GM23338 (cell line): Measurements from ENCODE around the gene GSTM1. TPM values are rescaled to one million over a fixed set of nuclear protein-coding genes. Genes with fewer than 3 reads are reported as not detected.

ENCODE experiments used
- ATAC-seq: fragments of 200-7000 bp; cut with Tn5 transposase; 3 replicates; pipeline ENCODE4 v1.9.1; 2020
- DNase-seq: peaks from one replicate; pipeline ENCODE4 v3.0.0-alpha.2; 2015; ENCODE audit warnings: low spot score
- H2AFZ ChIP-seq: fragments of 200-600 bp; sonication (generic); 2 replicates; pipeline ENCODE4 v1.8.0; 2016; ENCODE audit warnings: antibody characterized with exemption, mild to moderate bottlenecking, moderate library complexity
- H3F3A ChIP-seq: fragments of 200-600 bp; sonication (generic); replicated peaks from 2 replicates; pipeline ENCODE4 v1.8.0; 2017; ENCODE audit warnings: antibody characterized with exemption, mixed run types, low read depth
- H3K27ac ChIP-seq: fragments of 200-600 bp; sonication (generic); 2 replicates; pipeline ENCODE4 v1.6.1; 2016; ENCODE audit warnings: low read depth
- H3K27me3 ChIP-seq: fragments of 200-600 bp; sonication (generic); 2 replicates; pipeline ENCODE4 v1.8.0; 2016; ENCODE audit warnings: mild to moderate bottlenecking, mixed run types, moderate library complexity; ENCODE audit not compliant: insufficient read depth
- H3K36me3 ChIP-seq: fragments of 200-600 bp; sonication (generic); 2 replicates; pipeline ENCODE4 v1.8.0; 2016; ENCODE audit warnings: mild to moderate bottlenecking; ENCODE audit not compliant: insufficient read depth
- H3K4me1 ChIP-seq: fragments of 200-600 bp; sonication (generic); 2 replicates; pipeline ENCODE4 v1.8.0; 2016; ENCODE audit warnings: mild to moderate bottlenecking, moderate library complexity; ENCODE audit not compliant: insufficient read depth
- H3K4me2 ChIP-seq: fragments of 200-600 bp; sonication (generic); 2 replicates; pipeline ENCODE4 v1.7.1; 2017; ENCODE audit warnings: mixed run types
- H3K4me3 ChIP-seq: fragments of 200-600 bp; sonication (generic); 2 replicates; pipeline ENCODE4 v1.6.1; 2016; ENCODE audit warnings: mixed run types
- H3K79me2 ChIP-seq: fragments of 200-600 bp; sonication (generic); replicated peaks from 2 replicates; pipeline ENCODE4 v1.8.0; 2017; ENCODE audit warnings: mild to moderate bottlenecking; ENCODE audit not compliant: insufficient read depth
- H3K9me2 ChIP-seq: fragments of 200-600 bp; sonication (generic); 2 replicates; pipeline ENCODE4 v1.8.0; 2017; ENCODE audit not compliant: insufficient read depth
- H4K20me1 ChIP-seq: fragments of 200-600 bp; sonication (generic); replicated peaks from 2 replicates; pipeline ENCODE4 v1.8.0; 2017; ENCODE audit warnings: mild to moderate bottlenecking; ENCODE audit not compliant: insufficient read depth
- H3K27ac Mint-ChIP-seq: 2 replicates; pipeline ENCODE4 v1.8.0; 2020; ENCODE audit warnings: inconsistent platforms, mild to moderate bottlenecking, moderate library complexity, mixed read lengths
- H3K27me3 Mint-ChIP-seq: 3 replicates; pipeline ENCODE4 v1.8.0; 2022; ENCODE audit warnings: low read depth, mild to moderate bottlenecking, moderate library complexity, mixed read lengths, inconsistent platforms; ENCODE audit not compliant: insufficient read depth, poor library complexity
- H3K36me3 Mint-ChIP-seq: 3 replicates; pipeline ENCODE4 v1.8.0; 2021; ENCODE audit warnings: low read depth, mild to moderate bottlenecking, inconsistent platforms, moderate library complexity, mixed read lengths
- H3K4me1 Mint-ChIP-seq: 3 replicates; pipeline ENCODE4 v1.8.0; 2020; ENCODE audit warnings: mild to moderate bottlenecking, inconsistent platforms, mixed read lengths
- H3K4me3 Mint-ChIP-seq: 3 replicates; pipeline ENCODE4 v1.8.0; 2021; ENCODE audit warnings: moderate library complexity, mild to moderate bottlenecking, inconsistent platforms, mixed read lengths
- H3K9me3 Mint-ChIP-seq: 3 replicates; pipeline ENCODE4 v1.8.0; 2020; ENCODE audit warnings: moderate library complexity, mild to moderate bottlenecking, inconsistent platforms, mixed read lengths
- CREB1 ChIP-seq: fragments of 250-450 bp; sonication (Bioruptor Pico); IDR thresholded peaks from 2 replicates; pipeline ENCODE4 v1.5.0; 2020; ENCODE audit warnings: low read depth, mild to moderate bottlenecking, moderate library complexity
- EZH2 ChIP-seq: fragments of 200-600 bp; sonication (generic); IDR thresholded peaks from one replicate; pipeline ENCODE4 v1.8.0; 2017; ENCODE audit warnings: antibody characterized with exemption, mild to moderate bottlenecking, low read depth; ENCODE audit not compliant: unreplicated experiment
- EZH2phosphoT487 ChIP-seq: fragments of 200-600 bp; sonication (generic); IDR thresholded peaks from one replicate; pipeline ENCODE4 v1.8.1; 2018; ENCODE audit warnings: antibody characterized with exemption; ENCODE audit not compliant: unreplicated experiment
- JUNB ChIP-seq: IDR thresholded peaks from one replicate; pipeline ENCODE4 v1.6.1; 2016; ENCODE audit warnings: antibody characterized with exemption; ENCODE audit not compliant: unreplicated experiment
- NANOG ChIP-seq: IDR thresholded peaks from 2 replicates; pipeline ENCODE4 v1.6.1; 2016; ENCODE audit warnings: antibody characterized with exemption, borderline replicate concordance
- POLR2AphosphoS5 ChIP-seq: IDR thresholded peaks from 2 replicates; pipeline ENCODE4 v1.6.1; 2016; ENCODE audit warnings: antibody characterized with exemption, low read depth
- STAT1 ChIP-seq: IDR thresholded peaks from one replicate; pipeline ENCODE4 v1.6.1; 2016; ENCODE audit warnings: antibody characterized with exemption; ENCODE audit not compliant: unreplicated experiment
- ZNF114 ChIP-seq: fragments of 250-450 bp; sonication (Bioruptor Pico); IDR thresholded peaks from 2 replicates; pipeline ENCODE4 v1.5.0; 2020; ENCODE audit warnings: mild to moderate bottlenecking, moderate library complexity
- ZNF331 ChIP-seq: fragments of 250-450 bp; sonication (Bioruptor Pico); IDR thresholded peaks from 2 replicates; pipeline ENCODE4 v1.5.0; 2020; ENCODE audit warnings: low read depth, mild to moderate bottlenecking, moderate library complexity
- polyA plus RNA-seq: library from polyadenylated mRNA; unstranded; fragments of >200 nt; fragmentation: Nextera tagmentation; extraction: Ambion mirVana; gene quantifications from 2 replicates; pipeline ENCODE4 v1.2.1, GENCODE V29; 2016
- total RNA-seq: library from RNA; depleted of rRNA; stranded (reverse); fragments of >200 nt; shearing (Covaris generic); gene quantifications from 2 replicates; pipeline ENCODE4 v1.2.3, GENCODE V29; 2014
- TF ChIP-seq, protein P1 (sequence below): IDR thresholded peaks from 2 replicates; pipeline ENCODE4 v1.6.1; 2016; ENCODE audit warnings: antibody characterized with exemption
- TF ChIP-seq, protein P2 (sequence below): fragments of 250-450 bp; sonication (Bioruptor Pico); IDR thresholded peaks from 2 replicates; pipeline ENCODE4 v1.5.0; 2020; ENCODE audit warnings: mild to moderate bottlenecking, moderate library complexity
- TF ChIP-seq, protein P3 (sequence below), 2 experiments: fragments of 200-600 bp in 1 of 2; sonication (generic) in 1 of 2; conservative IDR thresholded peaks; 2 replicates each; pipeline versions ENCODE4 v1.5.1 to v1.6.1; 2016 to 2017; ENCODE audit warnings: antibody characterized with exemption in 2 of 2, low read depth in 2 of 2, mild to moderate bottlenecking in 2 of 2, moderate library complexity in 1 of 2
- TF ChIP-seq, protein P4 (sequence below): IDR thresholded peaks from one replicate; pipeline ENCODE4 v1.6.1; 2018; ENCODE audit warnings: antibody characterized with exemption; ENCODE audit not compliant: unreplicated experiment

The GSTM1 gene
- total and polyA plus RNA-seq, 2 experiments from 2014 or later = not detected

DNA sequence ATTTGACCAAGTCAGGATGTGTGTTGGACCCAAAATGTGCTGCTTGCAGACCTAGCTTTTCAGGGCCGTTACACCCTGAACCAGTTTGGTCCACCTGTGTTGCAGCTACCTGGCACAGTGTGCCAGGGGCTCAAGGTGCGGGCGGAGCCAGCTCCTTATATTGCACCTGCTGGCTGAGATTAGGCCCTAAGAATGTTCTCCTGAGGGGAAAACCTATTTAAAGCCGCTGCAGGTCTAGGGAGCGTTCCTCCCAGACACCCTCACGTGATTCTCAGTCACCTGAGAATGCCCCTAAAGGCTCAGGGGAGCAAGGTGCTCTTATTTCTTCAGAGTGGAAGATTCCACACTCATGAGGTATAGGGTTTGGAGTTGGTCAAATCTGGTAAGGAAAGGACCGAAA lies 41.3 kb downstream of the GSTM1 start:
- Mint-ChIP-seq H3K36me3 (peaks cover 12% of the 10 kb centered on the region), H3K27ac (no peak overlapping the region), H3K4me1 (peaks cover 12% of the 10 kb centered on the region), H3K27me3 (no peaks in the 10 kb centered on the region), H3K9me3 (peaks cover 25% of the 10 kb centered on the region), H3K4me3 (no peak overlapping the region)
- no peak for DNase-seq
- Histone ChIP-seq H2AFZ (no peak overlapping the region), H4K20me1 (no peaks in the 10 kb centered on the region), H3K36me3 (peaks cover 3% of the 10 kb centered on the region; the same call in 1 of the 2 replicates), H3K4me2 (no peak overlapping the region), H3K27me3 (no peaks in the 10 kb centered on the region), H3K79me2 (no peaks in the 10 kb centered on the region), H3K9me2 (no peaks in the 10 kb centered on the region), H3K27ac (no peak overlapping the region), H3F3A (no peaks in the 10 kb centered on the region), H3K4me3 (no peak overlapping the region), H3K4me1 (peaks cover 12% of the 10 kb centered on the region; the same call in 1 of the 2 replicates)
- TF ChIP-seq ZNF331 (CRISPR knock-in tag) = no peak
- TF ChIP-seq, protein P1, sequence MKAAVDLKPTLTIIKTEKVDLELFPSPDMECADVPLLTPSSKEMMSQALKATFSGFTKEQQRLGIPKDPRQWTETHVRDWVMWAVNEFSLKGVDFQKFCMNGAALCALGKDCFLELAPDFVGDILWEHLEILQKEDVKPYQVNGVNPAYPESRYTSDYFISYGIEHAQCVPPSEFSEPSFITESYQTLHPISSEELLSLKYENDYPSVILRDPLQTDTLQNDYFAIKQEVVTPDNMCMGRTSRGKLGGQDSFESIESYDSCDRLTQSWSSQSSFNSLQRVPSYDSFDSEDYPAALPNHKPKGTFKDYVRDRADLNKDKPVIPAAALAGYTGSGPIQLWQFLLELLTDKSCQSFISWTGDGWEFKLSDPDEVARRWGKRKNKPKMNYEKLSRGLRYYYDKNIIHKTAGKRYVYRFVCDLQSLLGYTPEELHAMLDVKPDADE = no peak
- TF ChIP-seq, protein P2, sequence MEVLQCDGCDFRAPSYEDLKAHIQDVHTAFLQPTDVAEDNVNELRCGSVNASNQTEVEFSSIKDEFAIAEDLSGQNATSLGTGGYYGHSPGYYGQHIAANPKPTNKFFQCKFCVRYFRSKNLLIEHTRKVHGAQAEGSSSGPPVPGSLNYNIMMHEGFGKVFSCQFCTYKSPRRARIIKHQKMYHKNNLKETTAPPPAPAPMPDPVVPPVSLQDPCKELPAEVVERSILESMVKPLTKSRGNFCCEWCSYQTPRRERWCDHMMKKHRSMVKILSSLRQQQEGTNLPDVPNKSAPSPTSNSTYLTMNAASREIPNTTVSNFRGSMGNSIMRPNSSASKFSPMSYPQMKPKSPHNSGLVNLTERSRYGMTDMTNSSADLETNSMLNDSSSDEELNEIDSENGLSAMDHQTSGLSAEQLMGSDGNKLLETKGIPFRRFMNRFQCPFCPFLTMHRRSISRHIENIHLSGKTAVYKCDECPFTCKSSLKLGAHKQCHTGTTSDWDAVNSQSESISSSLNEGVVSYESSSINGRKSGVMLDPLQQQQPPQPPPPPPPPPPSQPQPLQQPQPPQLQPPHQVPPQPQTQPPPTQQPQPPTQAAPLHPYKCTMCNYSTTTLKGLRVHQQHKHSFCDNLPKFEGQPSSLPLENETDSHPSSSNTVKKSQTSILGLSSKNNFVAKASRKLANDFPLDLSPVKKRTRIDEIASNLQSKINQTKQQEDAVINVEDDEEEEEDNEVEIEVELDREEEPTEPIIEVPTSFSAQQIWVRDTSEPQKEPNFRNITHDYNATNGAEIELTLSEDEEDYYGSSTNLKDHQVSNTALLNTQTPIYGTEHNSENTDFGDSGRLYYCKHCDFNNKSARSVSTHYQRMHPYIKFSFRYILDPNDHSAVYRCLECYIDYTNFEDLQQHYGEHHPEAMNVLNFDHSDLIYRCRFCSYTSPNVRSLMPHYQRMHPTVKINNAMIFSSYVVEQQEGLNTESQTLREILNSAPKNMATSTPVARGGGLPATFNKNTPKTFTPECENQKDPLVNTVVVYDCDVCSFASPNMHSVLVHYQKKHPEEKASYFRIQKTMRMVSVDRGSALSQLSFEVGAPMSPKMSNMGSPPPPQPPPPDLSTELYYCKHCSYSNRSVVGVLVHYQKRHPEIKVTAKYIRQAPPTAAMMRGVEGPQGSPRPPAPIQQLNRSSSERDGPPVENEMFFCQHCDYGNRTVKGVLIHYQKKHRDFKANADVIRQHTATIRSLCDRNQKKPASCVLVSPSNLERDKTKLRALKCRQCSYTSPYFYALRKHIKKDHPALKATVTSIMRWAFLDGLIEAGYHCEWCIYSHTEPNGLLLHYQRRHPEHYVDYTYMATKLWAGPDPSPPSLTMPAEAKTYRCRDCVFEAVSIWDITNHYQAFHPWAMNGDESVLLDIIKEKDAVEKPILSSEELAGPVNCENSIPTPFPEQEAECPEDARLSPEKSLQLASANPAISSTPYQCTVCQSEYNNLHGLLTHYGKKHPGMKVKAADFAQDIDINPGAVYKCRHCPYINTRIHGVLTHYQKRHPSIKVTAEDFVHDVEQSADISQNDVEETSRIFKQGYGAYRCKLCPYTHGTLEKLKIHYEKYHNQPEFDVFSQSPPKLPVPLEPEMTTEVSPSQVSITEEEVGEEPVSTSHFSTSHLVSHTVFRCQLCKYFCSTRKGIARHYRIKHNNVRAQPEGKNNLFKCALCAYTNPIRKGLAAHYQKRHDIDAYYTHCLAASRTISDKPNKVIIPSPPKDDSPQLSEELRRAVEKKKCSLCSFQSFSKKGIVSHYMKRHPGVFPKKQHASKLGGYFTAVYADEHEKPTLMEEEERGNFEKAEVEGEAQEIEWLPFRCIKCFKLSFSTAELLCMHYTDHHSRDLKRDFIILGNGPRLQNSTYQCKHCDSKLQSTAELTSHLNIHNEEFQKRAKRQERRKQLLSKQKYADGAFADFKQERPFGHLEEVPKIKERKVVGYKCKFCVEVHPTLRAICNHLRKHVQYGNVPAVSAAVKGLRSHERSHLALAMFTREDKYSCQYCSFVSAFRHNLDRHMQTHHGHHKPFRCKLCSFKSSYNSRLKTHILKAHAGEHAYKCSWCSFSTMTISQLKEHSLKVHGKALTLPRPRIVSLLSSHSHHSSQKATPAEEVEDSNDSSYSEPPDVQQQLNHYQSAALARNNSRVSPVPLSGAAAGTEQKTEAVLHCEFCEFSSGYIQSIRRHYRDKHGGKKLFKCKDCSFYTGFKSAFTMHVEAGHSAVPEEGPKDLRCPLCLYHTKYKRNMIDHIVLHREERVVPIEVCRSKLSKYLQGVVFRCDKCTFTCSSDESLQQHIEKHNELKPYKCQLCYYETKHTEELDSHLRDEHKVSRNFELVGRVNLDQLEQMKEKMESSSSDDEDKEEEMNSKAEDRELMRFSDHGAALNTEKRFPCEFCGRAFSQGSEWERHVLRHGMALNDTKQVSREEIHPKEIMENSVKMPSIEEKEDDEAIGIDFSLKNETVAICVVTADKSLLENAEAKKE = no peak
- no peak for TF ChIP-seq EZH2
- no peak for TF ChIP-seq JUNB
- TF ChIP-seq, protein P3, sequence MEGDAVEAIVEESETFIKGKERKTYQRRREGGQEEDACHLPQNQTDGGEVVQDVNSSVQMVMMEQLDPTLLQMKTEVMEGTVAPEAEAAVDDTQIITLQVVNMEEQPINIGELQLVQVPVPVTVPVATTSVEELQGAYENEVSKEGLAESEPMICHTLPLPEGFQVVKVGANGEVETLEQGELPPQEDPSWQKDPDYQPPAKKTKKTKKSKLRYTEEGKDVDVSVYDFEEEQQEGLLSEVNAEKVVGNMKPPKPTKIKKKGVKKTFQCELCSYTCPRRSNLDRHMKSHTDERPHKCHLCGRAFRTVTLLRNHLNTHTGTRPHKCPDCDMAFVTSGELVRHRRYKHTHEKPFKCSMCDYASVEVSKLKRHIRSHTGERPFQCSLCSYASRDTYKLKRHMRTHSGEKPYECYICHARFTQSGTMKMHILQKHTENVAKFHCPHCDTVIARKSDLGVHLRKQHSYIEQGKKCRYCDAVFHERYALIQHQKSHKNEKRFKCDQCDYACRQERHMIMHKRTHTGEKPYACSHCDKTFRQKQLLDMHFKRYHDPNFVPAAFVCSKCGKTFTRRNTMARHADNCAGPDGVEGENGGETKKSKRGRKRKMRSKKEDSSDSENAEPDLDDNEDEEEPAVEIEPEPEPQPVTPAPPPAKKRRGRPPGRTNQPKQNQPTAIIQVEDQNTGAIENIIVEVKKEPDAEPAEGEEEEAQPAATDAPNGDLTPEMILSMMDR (conservative IDR thresholded peaks at IDR 0.05; ENCODE audit: low read depth in 2 of 2) = no peak
- TF ChIP-seq ZNF114 (CRISPR knock-in tag) = no peak
- TF ChIP-seq CREB1 (CRISPR knock-in tag) = no peak
- TF ChIP-seq, protein P4, sequence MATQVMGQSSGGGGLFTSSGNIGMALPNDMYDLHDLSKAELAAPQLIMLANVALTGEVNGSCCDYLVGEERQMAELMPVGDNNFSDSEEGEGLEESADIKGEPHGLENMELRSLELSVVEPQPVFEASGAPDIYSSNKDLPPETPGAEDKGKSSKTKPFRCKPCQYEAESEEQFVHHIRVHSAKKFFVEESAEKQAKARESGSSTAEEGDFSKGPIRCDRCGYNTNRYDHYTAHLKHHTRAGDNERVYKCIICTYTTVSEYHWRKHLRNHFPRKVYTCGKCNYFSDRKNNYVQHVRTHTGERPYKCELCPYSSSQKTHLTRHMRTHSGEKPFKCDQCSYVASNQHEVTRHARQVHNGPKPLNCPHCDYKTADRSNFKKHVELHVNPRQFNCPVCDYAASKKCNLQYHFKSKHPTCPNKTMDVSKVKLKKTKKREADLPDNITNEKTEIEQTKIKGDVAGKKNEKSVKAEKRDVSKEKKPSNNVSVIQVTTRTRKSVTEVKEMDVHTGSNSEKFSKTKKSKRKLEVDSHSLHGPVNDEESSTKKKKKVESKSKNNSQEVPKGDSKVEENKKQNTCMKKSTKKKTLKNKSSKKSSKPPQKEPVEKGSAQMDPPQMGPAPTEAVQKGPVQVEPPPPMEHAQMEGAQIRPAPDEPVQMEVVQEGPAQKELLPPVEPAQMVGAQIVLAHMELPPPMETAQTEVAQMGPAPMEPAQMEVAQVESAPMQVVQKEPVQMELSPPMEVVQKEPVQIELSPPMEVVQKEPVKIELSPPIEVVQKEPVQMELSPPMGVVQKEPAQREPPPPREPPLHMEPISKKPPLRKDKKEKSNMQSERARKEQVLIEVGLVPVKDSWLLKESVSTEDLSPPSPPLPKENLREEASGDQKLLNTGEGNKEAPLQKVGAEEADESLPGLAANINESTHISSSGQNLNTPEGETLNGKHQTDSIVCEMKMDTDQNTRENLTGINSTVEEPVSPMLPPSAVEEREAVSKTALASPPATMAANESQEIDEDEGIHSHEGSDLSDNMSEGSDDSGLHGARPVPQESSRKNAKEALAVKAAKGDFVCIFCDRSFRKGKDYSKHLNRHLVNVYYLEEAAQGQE = no peak
- no peak for TF ChIP-seq EZH2phosphoT487
- no peak for TF ChIP-seq STAT1
- no peak for TF ChIP-seq NANOG
- TF ChIP-seq POLR2AphosphoS5 = no peak
- ATAC-seq = no peak
